ENCODE measurements around the gene THBD. TPM values are rescaled to one million over a fixed set of nuclear protein-coding genes. Genes with fewer than 3 reads are reported as not detected.

Gene THBD
- total RNA-seq, 2 donors from 2014 or later = 2.3 to 6.3 TPM

GRCh38 chr20:23023621-23024177 lies 25.8 kb downstream of the THBD start:
- no peak overlapping the region for H3K27ac ChIP-seq
- H3K36me3 ChIP-seq = no peaks in the 10 kb centered on the region
- H3K4me1 ChIP-seq = no peaks in the 10 kb centered on the region
- no peak overlapping the region for H3K9ac ChIP-seq (ENCODE audit: low read depth in 2 of 2, low read length in 2 of 2)
- DNase-seq = no peak
- H3K27me3 ChIP-seq = no peaks in the 10 kb centered on the region
- intact Hi-C loops (cut with DNase I) = no loop called here
- no peaks in the 10 kb centered on the region for H3K9me3 ChIP-seq
- TF ChIP-seq CTCF (IDR thresholded peaks at IDR 0.05) = no peak
- no peak overlapping the region for H3K4me3 ChIP-seq

DNA sequence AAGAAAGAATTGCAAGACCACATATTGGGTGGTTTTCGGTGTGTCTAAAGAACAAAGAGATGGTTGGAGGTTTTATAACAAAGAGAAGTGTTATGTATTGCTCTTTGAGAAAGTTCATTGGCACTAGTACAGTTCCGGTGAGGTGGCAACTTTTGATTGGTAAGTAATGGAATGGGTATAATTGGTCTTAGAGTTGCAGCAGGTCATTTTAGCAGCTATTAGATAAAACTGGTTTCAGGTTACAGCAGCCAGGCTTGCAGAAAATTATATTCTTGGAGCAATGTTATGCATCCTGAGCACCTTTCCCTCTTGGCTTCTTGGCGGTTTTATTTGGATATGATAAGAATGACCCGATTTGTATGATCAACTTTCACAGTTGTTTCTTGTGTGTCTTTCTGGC lies 26.6 kb downstream of the THBD start:
- intact Hi-C loops (cut with DNase I) = no loop called here
- no peak for DNase-seq

GRCh38 chr20:23021951-23022350 lies 27.5 kb downstream of the THBD start:
- Histone ChIP-seq H3K9ac (ENCODE audit: low read depth in 2 of 2, low read length in 2 of 2) (no peak overlapping the region), H3K4me3 (no peak overlapping the region), H3K27me3 (no peaks in the 10 kb centered on the region), H3K27ac (no peak overlapping the region), H3K36me3 (no peaks in the 10 kb centered on the region), H3K4me1 (no peaks in the 10 kb centered on the region), H3K9me3 (no peaks in the 10 kb centered on the region)
- DNase-seq = no peak
- no peak for TF ChIP-seq CTCF (IDR thresholded peaks at IDR 0.05)
- intact Hi-C loops (cut with DNase I) = no loop called here

More for the DNA sequence above, 26.6 kb downstream of the THBD start:
- Histone ChIP-seq H3K36me3 (no peaks in the 10 kb centered on the region), H3K27ac (no peak overlapping the region), H3K9me3 (no peaks in the 10 kb centered on the region), H3K4me1 (no peaks in the 10 kb centered on the region), H3K9ac (ENCODE audit: low read depth in 2 of 2, low read length in 2 of 2) (no peak overlapping the region), H3K27me3 (no peaks in the 10 kb centered on the region), H3K4me3 (no peak overlapping the region)
- TF ChIP-seq CTCF (IDR thresholded peaks at IDR 0.05) = no peak

GRCh38 chr20:23021541-23021940 lies 27.9 kb downstream of the THBD start:
- Histone ChIP-seq H3K36me3 (no peaks in the 10 kb centered on the region), H3K9ac (ENCODE audit: low read depth in 2 of 2, low read length in 2 of 2) (no peak overlapping the region), H3K9me3 (no peaks in the 10 kb centered on the region), H3K4me3 (no peak overlapping the region), H3K27ac (no peak overlapping the region), H3K4me1 (no peaks in the 10 kb centered on the region), H3K27me3 (no peaks in the 10 kb centered on the region)
- intact Hi-C loops (cut with DNase I) = no loop called here
- no peak for TF ChIP-seq CTCF (IDR thresholded peaks at IDR 0.05)
- no peak for DNase-seq

GRCh38 chr20:23020230-23021018 lies 29.0 kb downstream of the THBD start:
- Histone ChIP-seq H3K27me3 (no peaks in the 10 kb centered on the region), H3K4me3 (no peak overlapping the region), H3K4me1 (no peaks in the 10 kb centered on the region), H3K9ac (ENCODE audit: low read depth in 2 of 2, low read length in 2 of 2) (no peak overlapping the region), H3K9me3 (no peaks in the 10 kb centered on the region), H3K27ac (no peak overlapping the region), H3K36me3 (no peaks in the 10 kb centered on the region)
- intact Hi-C loops (cut with DNase I) = no loop called here
- DNase-seq = no peak
- no peak for TF ChIP-seq CTCF (IDR thresholded peaks at IDR 0.05)

All from colonic mucosa (tissue), 4 donors.